Gastrocnemius medialis (tissue), 4 donors: ENCODE measurements around the gene RAB34. TPM values are rescaled to one million over a fixed set of nuclear protein-coding genes. Genes with fewer than 3 reads are reported as not detected.

Experiments
- ATAC-seq, 2 donors: fragments of 150-250 bp; one replicate each; pipeline ENCODE4 v1.9.1; 2016
- DNase-seq, 2 donors: peaks; one replicate each; pipeline ENCODE4 v3.0.0-alpha.2; 2019
- H3K27ac ChIP-seq, 4 donors: fragments of 200-600 bp; sonication (generic); 1 replicate in 1 of 4; 2 replicates in 3 of 4; pipeline ENCODE4 v1.5.1; 2016 to 2018; ENCODE audit warnings: mild to moderate bottlenecking in 2 of 4, moderate library complexity in 1 of 4
- H3K27me3 ChIP-seq, 3 donors: fragments of 200-600 bp; sonication (generic) in 2 of 3; 1 replicate in 1 of 3; 2 replicates in 2 of 3; pipeline versions ENCODE4 v1.5.1 to v1.6.0; 2016 to 2019; ENCODE audit warnings: mild to moderate bottlenecking in 1 of 3, moderate library complexity in 1 of 3
- H3K36me3 ChIP-seq, 2 donors: fragments of 200-600 bp; sonication (generic) in 1 of 2; one replicate each; pipeline ENCODE4 v1.5.1; 2017 to 2018
- H3K4me1 ChIP-seq, 2 donors: fragments of 200-600 bp; sonication (generic) in 1 of 2; one replicate each; pipeline ENCODE4 v1.5.1; 2016 to 2017; ENCODE audit warnings: mild to moderate bottlenecking in 2 of 2
- H3K4me3 ChIP-seq, 4 donors: fragments of 200-600 bp; sonication (generic) in 3 of 4; 1 replicate in 1 of 4; 2 replicates in 3 of 4; pipeline ENCODE4 v1.5.1; 2016 to 2019; ENCODE audit warnings: mild to moderate bottlenecking in 2 of 4
- H3K9me3 ChIP-seq, 3 donors: fragments of 200-600 bp; sonication (generic) in 2 of 3; 1 replicate in 1 of 3; 2 replicates in 2 of 3; pipeline ENCODE4 v1.5.1; 2016 to 2019
- POLR2A ChIP-seq, 2 donors: fragments of 450-650 bp; IDR thresholded peaks; one replicate each; pipeline ENCODE4 v1.6.1; 2017; ENCODE audit warnings: antibody characterized with exemption in 2 of 2, mild to moderate bottlenecking in 2 of 2, moderate library complexity in 2 of 2
- in situ Hi-C, 4 donors: fragments of 200-750 bp; cut with MboI; loops; one replicate each; pipeline versions ENCODE4 v1.15.0 to v1.8.0; 2017; ENCODE audit warnings: low sequenced_read_pairs in 4 of 4
- intact Hi-C: fragments of 100-400 bp; cut with DNase I; formaldehyde crosslinking; loops from one replicate; pipeline ENCODE4 v1.15.1; 2023; ENCODE audit warnings: low total_unique reads
- total RNA-seq, 4 donors: library from RNA; depleted of rRNA; stranded (reverse); fragments of >200 nt; gene quantifications; one replicate each; pipeline versions ENCODE4 v1.1.0 to v1.2.3, GENCODE V29; 2016
- TF ChIP-seq, protein P1 (sequence below), 5 experiments: fragments of 450-650 bp in 3 of 5; fragments of 200-600 bp in 2 of 5; sonication (generic) in 2 of 5; IDR thresholded peaks in 4 of 5; conservative IDR thresholded peaks in 1 of 5; 1 replicate in 4 of 5; 2 replicates in 1 of 5; pipeline ENCODE4 v1.5.1; 2016 to 2019; ENCODE audit warnings: antibody characterized with exemption in 5 of 5, mild to moderate bottlenecking in 3 of 5, moderate library complexity in 3 of 5

The RAB34 gene
- total RNA-seq, 4 donors from 2014 or later = 14.9 to 53.3 (median 32.7) TPM

DNA sequence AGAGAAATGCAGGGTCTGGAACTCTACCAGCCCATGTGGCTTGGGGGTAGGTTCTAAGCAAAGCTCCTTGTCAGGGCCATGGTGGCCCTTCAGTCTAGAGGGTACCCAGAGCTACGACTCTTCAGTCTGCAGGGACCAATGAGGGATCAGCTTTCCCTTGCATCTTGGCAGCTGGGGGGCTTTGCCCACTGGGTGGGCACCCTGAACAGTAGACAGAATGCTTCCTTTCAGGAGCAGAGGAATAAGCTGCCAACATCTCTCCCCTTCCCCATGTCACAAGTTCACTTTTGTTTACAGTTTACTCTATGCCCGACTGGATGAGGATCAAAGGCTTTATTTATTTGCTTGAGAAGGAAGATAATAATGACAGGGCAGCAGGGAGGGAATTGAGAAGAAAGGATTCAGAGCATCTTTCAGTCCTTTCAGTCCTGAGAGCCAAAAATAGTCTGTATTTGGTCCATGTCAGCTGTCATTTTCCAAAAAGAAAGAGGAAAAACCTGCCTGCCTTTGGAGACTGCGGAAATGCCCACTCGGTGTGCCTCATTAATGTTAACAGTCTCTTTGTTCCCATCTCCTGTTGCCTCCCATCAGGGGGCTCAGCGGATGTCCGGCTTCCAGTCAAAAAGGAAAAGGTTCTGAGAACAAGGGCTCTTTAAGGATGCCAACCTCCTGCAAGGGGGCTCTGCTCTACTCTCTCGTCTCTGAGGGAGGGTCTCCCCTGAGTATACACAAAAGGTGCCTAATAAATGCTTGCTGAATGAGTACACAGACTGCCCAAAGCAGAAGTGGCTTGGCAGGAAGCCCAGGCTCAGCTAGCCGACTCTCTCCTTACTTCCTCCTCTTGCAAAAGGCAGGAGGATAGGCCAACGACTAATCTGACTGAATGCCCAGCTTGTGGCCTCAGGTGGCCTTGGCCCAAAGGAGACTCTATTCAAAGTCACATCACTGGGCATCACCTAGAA, 43.2 kb upstream of the RAB34 start:
- intact Hi-C loops = loop anchor here (5.0 kb wide), 3 partner anchors 34 to 156 kb away; partner anchors contain the start of genes NEK8 and TLCD1
- Histone ChIP-seq H3K27ac (peak overlapping the region in 3 of 4 donors; percentile 10 to 52 (median 35)), H3K27me3 (no peaks in the 10 kb centered on the region), H3K4me3 (no peak overlapping the region), H3K36me3 (peaks cover 0 to 39% of the 10 kb centered on the region in 2 donors), H3K4me1 (peaks cover 4 to 12% of the 10 kb centered on the region in 2 donors), H3K9me3 (no peaks in the 10 kb centered on the region)
- TF ChIP-seq POLR2A (IDR thresholded peaks at IDR 0.05) = no peak
- TF ChIP-seq, protein P1, sequence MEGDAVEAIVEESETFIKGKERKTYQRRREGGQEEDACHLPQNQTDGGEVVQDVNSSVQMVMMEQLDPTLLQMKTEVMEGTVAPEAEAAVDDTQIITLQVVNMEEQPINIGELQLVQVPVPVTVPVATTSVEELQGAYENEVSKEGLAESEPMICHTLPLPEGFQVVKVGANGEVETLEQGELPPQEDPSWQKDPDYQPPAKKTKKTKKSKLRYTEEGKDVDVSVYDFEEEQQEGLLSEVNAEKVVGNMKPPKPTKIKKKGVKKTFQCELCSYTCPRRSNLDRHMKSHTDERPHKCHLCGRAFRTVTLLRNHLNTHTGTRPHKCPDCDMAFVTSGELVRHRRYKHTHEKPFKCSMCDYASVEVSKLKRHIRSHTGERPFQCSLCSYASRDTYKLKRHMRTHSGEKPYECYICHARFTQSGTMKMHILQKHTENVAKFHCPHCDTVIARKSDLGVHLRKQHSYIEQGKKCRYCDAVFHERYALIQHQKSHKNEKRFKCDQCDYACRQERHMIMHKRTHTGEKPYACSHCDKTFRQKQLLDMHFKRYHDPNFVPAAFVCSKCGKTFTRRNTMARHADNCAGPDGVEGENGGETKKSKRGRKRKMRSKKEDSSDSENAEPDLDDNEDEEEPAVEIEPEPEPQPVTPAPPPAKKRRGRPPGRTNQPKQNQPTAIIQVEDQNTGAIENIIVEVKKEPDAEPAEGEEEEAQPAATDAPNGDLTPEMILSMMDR (IDR thresholded peaks at IDR 0.05 in 4 of 5, conservative IDR thresholded peaks at IDR 0.05 in 1 of 5) = no peak
- in situ Hi-C loops = loop anchor here (5.0 to 25.0 kb wide), 6 partner anchors 64 to 154 kb away; partner anchors contain the start of genes ERAL1 (in 4 of the 4) and FLOT2 (in 1 of the 4)
- DNase-seq (peak; percentile 69 to 85), ATAC-seq (peak; percentile 65 to 89)

DNA sequence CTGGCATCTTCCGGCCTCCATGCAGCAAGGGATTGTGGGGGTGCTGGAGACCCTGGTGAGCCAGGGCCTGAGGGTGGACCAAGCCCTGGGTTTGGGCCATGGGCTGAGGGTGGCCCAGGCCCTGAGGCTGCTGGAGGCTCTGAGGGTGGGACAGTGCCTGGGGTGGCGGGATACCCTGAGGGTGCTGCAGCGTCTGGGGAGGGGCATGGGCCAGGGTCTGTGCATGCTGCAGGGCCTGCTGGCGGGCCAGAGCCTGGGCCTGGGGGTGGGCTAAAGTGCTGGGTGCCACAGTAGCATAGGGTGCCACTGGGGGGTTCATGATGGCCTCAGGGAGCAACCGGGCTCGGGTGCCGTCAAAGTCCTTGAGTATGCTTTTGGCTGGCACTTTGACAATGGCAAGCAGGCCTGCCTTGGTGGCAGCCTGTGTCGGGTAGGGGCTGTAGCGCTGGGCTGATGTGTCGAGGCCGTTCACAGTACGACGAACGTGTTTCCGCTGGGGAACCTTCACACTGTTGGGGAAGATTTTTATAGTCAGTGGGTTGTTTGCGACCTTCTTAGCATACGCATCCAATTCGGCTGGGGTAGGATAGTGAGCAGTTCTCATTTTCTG, 41.7 kb upstream of the RAB34 start:
- DNase-seq (no peak), ATAC-seq (no peak)
- Histone ChIP-seq H3K4me3 (no peak overlapping the region), H3K27ac (no peak overlapping the region), H3K27me3 (no peaks in the 10 kb centered on the region), H3K9me3 (no peaks in the 10 kb centered on the region), H3K4me1 (peaks cover 4 to 12% of the 10 kb centered on the region in 2 donors), H3K36me3 (peaks cover 0 to 25% of the 10 kb centered on the region in 2 donors)
- TF ChIP-seq, protein P1 (IDR thresholded peaks at IDR 0.05 in 4 of 5, conservative IDR thresholded peaks at IDR 0.05 in 1 of 5) = no peak
- no peak for TF ChIP-seq POLR2A (IDR thresholded peaks at IDR 0.05)
- in situ Hi-C loops = loop anchor here in 1 of 4 donors (25.0 kb wide), 1 partner anchor 103 kb away; the partner anchor contains the start of gene ERAL1
- intact Hi-C loops = no loop called here

DNA sequence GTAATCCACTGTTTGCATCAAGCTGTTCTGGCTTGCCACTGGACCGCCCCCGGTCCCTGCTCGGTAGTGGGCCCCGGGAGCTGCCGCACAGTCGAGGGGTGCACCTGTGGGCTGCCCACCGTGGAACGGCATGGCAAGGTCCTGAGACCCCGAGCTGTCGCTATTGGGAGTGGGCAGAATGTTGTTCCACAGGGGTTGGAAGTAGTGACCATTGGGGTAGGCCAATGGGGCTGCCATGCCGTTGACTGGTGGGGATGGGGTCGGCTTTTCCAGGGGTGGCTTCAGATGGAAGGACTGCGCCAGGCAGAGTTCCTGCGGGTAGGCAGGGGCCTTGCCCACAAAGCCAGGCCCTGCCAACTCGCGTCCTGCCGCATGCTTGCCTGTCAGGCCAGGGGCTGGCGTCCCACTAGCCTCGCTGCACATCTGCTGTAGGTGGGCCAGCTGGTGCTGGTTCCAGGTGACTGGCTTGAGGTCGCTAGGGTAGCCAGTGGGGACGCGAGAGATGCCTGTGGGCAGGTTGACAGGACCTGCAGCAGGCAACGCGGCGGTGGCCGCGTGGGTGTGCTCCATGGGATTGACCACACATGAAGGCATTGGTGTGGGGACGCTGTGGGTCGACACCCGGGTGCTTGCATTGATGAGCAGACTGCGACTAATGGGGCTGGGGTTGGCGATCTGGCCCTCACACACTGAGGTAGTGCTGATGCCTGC, 40.9 kb upstream of the RAB34 start:
- in situ Hi-C loops = loop anchor here in 1 of 4 donors (25.0 kb wide), 1 partner anchor 104 kb away; the partner anchor contains the start of gene ERAL1
- intact Hi-C loops = no loop called here

More for the DNA sequence above, 40.9 kb upstream of the RAB34 start:
- Histone ChIP-seq H3K4me1 (peaks cover 4 to 12% of the 10 kb centered on the region in 2 donors), H3K27ac (no peak overlapping the region), H3K9me3 (no peaks in the 10 kb centered on the region), H3K4me3 (no peak overlapping the region), H3K36me3 (peaks cover 0 to 24% of the 10 kb centered on the region in 2 donors), H3K27me3 (no peaks in the 10 kb centered on the region)
- DNase-seq (no peak), ATAC-seq (no peak)
- TF ChIP-seq, protein P1 (IDR thresholded peaks at IDR 0.05 in 4 of 5, conservative IDR thresholded peaks at IDR 0.05 in 1 of 5) = no peak
- TF ChIP-seq POLR2A (IDR thresholded peaks at IDR 0.05) = no peak
